Muscle of leg (tissue), 11 donors: ENCODE data around the gene APC2. TPM values are rescaled to one million over a fixed set of nuclear protein-coding genes. Genes with fewer than 3 reads are reported as not detected.
"Not testable (repeated sequence)": the region's sequence is repeated elsewhere in the genome, so short reads cannot be mapped to it uniquely, and the experiment has no call there.

ENCODE experiments used
- DNase-seq: peaks from one replicate; pipeline ENCODE4 v3.0.0; 2013
- H3K27ac ChIP-seq: one replicate; pipeline ENCODE4 v1.5.1; 2013; ENCODE audit warnings: mild to moderate bottlenecking, low read length, control low read depth
- H3K27me3 ChIP-seq: one replicate; pipeline ENCODE4 v1.6.1; 2013; ENCODE audit warnings: low read length; ENCODE audit not compliant: control insufficient read depth, insufficient read depth
- H3K36me3 ChIP-seq: one replicate; pipeline ENCODE4 v1.6.1; 2013; ENCODE audit warnings: low read length; ENCODE audit not compliant: control insufficient read depth, insufficient read depth
- H3K4me1 ChIP-seq: one replicate; pipeline ENCODE4 v1.6.1; 2013; ENCODE audit warnings: low read length; ENCODE audit not compliant: control insufficient read depth, insufficient read depth
- H3K4me3 ChIP-seq: one replicate; pipeline ENCODE4 v1.5.1; 2013; ENCODE audit warnings: low read length, control low read depth
- H3K9me3 ChIP-seq: replicated peaks from 2 replicates; pipeline ENCODE4 v1.6.1; 2013; ENCODE audit warnings: low read depth, low read length; ENCODE audit not compliant: control insufficient read depth
- WGBS: methylation state at CpG from one replicate; pipeline ENCODE4 v1.1.5; 2013; ENCODE audit warnings: missing lambda C conversion rate; ENCODE audit not compliant: insufficient coverage; 5-methylcytosine and 5-hydroxymethylcytosine counted together
- polyA plus RNA-seq, 8 donors: library from polyadenylated mRNA; unstranded; fragments of 120-200 nt; gene quantifications; one replicate each; pipeline versions ENCODE4 v1.2.1 to v1.2.3, GENCODE V29; 2013; ENCODE audit warnings: inconsistent platforms in 1 of 8, low replicate concordance in 1 of 8; ENCODE audit not compliant: insufficient read length in 8 of 8, insufficient read depth in 1 of 8
- total RNA-seq: library from RNA; stranded (reverse); fragments of 120-200 nt; gene quantifications from one replicate; pipeline ENCODE4 v1.2.4, GENCODE V29; 2013

Gene APC2
- total and polyA plus RNA-seq, 9 donors: 0.40 to 1.3 (median 1.1) TPM

GRCh38 chr19:1471515-1472160, 21.7 kb downstream of the APC2 start:
- WGBS: 29% methylated on average over 18 of the region's 24 CpGs
- Histone ChIP-seq H3K9me3 (no peaks in the 10 kb centered on the region), H3K27me3 (peaks cover 77% of the 10 kb centered on the region), H3K4me1 (peaks cover 45% of the 10 kb centered on the region), H3K4me3 (no peak overlapping the region), H3K36me3 (peaks cover 19% of the 10 kb centered on the region), H3K27ac (no peak overlapping the region)
- DNase-seq: no peak

- no peak for DNase-seq
- Histone ChIP-seq H3K36me3 (peaks cover 22% of the 10 kb centered on the region), H3K4me1 (peaks cover 38% of the 10 kb centered on the region), H3K9me3 (no peaks in the 10 kb centered on the region), H3K4me3 (no peak overlapping the region), H3K27ac (no peak overlapping the region), H3K27me3 (peaks cover 70% of the 10 kb centered on the region)
- 37% methylated on average over 31 of the region's 44 CpGs for WGBS
Observed at GRCh38 chr19:1472231-1473084, 22.5 kb downstream of the APC2 start.

DNA sequence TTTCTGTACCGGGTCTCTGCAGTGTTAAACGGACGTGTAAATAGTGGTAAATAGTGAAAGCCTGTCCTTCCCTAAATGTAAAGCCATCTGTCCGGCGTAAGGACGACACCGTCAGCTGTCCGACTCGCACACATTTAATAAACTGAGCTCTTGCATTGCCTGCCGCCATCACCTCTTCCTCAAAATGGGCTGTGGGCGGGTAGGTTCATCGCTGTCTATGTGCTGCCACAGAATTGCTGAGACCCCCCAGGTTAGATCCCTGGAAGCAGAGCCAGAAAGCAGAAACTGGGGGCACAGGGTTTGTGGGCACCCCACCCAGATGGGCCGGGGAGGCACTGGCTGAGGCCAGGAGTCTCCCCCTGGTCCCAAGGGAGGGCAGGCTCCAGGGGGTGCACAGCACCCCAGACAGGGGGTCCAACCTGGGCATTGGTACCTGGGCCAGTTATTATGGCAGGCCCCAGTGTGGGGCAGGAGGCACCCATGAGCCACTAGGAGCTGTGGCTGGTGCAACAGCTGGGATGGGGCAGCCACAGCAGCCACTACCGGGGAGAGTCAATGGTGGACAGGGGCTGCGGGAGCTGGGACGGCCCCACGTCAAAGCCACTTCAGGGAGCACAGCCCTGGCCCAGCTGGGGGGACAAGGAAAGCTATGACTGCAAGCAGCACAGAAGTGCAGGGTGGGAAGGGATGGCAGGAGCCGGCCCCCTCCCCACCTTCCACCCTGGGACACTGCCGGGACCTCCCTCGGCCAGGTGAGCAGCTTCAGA, 23.3 kb downstream of the APC2 start:
- Histone ChIP-seq H3K27ac (no peak overlapping the region), H3K4me3 (no peak overlapping the region), H3K4me1 (peaks cover 35% of the 10 kb centered on the region), H3K36me3 (peaks cover 22% of the 10 kb centered on the region), H3K9me3 (no peaks in the 10 kb centered on the region), H3K27me3 (peaks cover 62% of the 10 kb centered on the region)
- DNase-seq: no peak
- 56% methylated on average over 12 of the region's 20 CpGs for WGBS

DNA sequence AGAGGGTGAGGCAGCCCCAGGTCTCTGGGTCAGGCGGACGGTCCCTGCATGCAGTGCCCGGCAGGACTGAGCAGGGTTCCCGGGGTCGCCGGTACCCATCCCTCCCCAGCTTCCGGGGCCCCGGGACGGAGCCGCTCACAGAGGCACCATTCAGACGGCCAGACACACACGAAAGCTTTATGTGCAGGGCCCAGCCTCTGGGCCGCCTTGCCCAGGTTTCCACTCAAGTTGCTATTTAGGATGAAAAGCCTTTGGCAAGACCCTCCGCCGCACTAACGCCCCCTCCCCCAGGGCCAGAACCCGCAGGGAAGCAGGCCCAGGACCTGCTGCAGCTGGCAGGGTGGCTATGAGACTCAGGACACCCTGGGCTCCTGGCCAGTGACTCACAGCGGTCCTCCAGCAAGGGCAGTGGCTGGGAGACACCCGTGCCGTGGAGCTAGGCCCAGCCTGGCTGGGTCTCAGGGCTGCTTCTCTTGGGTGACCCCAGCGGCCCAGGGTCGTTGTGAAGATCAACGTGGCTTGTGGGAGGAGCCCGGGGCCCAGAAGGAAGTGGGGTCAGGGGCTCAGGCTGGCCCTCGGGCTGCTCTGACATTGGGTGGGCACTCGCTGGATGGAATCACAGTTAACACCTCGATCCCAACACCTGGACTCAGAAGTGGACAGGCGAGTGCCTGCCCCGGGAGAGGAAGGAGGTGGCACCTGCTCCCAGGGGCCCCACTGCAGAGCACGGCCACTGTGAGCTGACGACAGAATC, 24.3 kb downstream of the APC2 start:
- H3K27ac ChIP-seq: no peak overlapping the region
- H3K4me1 ChIP-seq: peaks cover 33% of the 10 kb centered on the region
- peaks cover 22% of the 10 kb centered on the region for H3K36me3 ChIP-seq
- no peaks in the 10 kb centered on the region for H3K9me3 ChIP-seq
- no peak overlapping the region for H3K4me3 ChIP-seq
- no peak for DNase-seq
- 66% methylated on average over 29 of the region's 31 CpGs for WGBS
- peaks cover 55% of the 10 kb centered on the region for H3K27me3 ChIP-seq

DNA sequence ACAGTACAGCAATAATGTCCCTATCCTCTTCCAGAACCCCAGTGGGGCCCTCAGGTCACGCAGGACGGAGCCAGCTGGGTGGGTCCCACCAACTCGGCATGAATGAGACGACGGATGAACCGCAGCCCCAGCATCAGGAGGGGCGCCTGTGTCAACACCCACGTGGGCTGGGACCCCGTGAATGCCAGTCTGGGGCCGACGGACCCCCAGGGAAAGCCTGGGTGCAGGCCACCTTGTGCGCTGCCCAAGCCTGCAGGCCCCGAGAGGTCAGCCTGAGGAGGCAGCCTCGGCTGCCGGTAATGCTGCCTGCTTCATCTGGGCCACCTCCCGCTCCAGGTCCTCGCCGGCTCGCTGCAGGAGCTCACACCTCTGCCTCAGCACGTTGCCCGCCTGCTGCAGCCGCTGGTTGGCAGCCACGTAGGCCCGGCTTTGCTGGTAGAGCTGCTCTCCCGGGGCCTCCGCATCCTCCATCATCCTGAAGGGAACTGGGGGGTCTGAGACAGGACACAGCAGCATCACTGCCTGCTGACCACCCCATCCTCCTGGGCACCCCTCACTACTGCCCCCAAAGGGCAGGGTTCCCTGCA, 24.9 kb downstream of the APC2 start:
- 83% methylated on average over 26 of the region's 26 CpGs for WGBS
- DNase-seq: no peak
- H3K4me1 ChIP-seq: peaks cover 36% of the 10 kb centered on the region
- peaks cover 22% of the 10 kb centered on the region for H3K36me3 ChIP-seq
- H3K4me3 ChIP-seq: no peak overlapping the region
- H3K27ac ChIP-seq: no peak overlapping the region
- H3K27me3 ChIP-seq: peaks cover 52% of the 10 kb centered on the region
- no peaks in the 10 kb centered on the region for H3K9me3 ChIP-seq

DNA sequence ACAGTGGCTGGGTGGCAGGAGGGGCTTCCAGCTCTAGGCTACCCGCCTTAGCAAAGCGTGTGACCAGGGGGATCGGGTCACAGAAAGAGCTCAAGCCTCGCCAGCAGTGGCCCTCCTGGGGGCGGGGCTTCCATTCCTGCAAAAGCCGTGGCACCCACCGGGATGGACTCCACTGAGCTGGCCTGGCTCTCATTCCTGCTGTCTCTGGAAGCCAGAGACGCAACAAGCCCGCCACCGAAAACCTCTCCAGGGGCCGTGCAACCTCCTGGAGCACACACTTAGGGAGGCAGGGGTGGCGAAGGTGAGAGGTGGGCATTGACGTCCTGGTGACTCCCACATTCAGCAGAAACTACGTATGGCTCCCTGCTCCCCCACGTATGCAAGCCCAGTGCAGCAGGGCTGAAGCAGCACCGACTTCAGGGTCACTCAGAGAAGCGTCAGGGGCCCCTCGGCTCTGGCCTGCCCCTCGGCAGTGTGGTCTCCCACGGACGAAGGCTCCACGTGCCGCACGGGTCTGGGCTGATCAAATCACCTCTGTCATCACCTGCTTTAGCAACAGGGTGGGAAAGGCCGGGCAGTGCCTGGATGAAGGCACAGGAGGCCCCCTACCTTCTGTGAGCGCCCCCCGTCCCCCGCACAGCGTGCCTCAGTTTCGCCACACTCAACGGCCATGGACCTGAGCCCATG, 26.0 kb downstream of the APC2 start:
- 88% methylated on average over 26 of the region's 31 CpGs for WGBS
- Histone ChIP-seq H3K9me3 (no peaks in the 10 kb centered on the region), H3K27me3 (peaks cover 41% of the 10 kb centered on the region), H3K4me1 (peaks cover 27% of the 10 kb centered on the region), H3K27ac (no peak overlapping the region), H3K4me3 (no peak overlapping the region), H3K36me3 (peaks cover 22% of the 10 kb centered on the region)
- DNase-seq: no peak

- not testable (repeated sequence) for H3K27ac ChIP-seq, H3K4me3 ChIP-seq, DNase-seq, H3K9me3 ChIP-seq
- 97% methylated on average over 7 of the region's 9 CpGs for WGBS
- H3K4me1 ChIP-seq: peaks cover 16% of the 10 kb centered on the region
- peaks cover 30% of the 10 kb centered on the region for H3K27me3 ChIP-seq
- H3K36me3 ChIP-seq: peaks cover 22% of the 10 kb centered on the region
Observed at GRCh38 chr19:1477056-1477455, 27.1 kb downstream of the APC2 start.

DNA sequence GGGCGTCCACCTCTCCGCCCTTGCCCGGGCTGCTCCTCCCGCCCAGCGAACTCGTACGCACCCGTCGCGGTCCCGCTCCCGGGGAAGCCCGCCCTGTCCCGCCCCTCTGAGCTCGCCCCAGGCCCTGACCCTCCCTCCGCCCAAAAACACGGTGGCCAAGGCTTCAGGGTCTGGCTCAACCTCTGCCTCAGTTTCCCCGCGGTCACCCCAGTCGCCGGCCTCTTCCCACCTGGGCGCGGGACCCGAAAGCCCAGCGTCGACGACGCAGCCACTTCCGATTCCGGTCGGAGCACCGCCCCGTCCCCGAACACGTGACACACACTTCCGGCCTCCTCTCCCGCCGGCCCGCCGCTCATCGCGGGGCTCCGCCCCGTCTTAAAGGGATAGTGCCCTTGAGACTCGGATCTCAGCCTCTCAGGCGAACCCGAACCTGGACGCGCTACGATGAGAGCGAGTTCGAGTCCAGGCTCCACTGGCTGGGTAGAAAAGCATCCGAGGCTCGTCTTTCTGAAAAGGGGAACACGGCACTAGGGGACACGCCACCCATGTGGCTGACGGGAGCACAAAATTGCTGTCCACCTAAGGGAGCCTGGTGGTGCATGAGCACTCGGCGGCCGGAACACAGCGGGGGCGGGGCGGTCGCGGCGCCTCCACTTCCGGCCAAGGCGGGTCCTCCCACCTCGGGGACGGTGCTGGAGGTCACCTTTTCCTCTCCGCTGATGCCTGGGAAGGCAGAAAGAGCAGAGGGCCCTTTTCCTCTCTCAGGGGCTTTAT, 29.2 kb downstream of the APC2 start, which contains the start of gene C19orf25:
Gene C19orf25 (minus strand): TSS at position 282 of the 774 bp plus-strand sequence. CDS start 312 bp downstream, outside the sequence.
- H3K4me1 ChIP-seq: peaks cover 12% of the 10 kb centered on the region
- peak within 1 kb of the TSS; percentile 79 for H3K27ac ChIP-seq
- DNase-seq: peak; percentile 97

More for the DNA sequence above, 29.2 kb downstream of the APC2 start, which contains the start of gene C19orf25:
- WGBS: under 1% methylated on average over 67 of the region's 71 CpGs
- Histone ChIP-seq H3K4me3 (peak within 1 kb of the TSS; percentile 87), H3K27me3 (peaks cover 9% of the 10 kb centered on the region), H3K36me3 (peaks cover 22% of the 10 kb centered on the region), H3K9me3 (no peaks in the 10 kb centered on the region)
